Caco-2 (cell line): ENCODE results near the gene RXRA. TPM values are rescaled to one million over a fixed set of nuclear protein-coding genes. Genes with fewer than 3 reads are reported as not detected.

Source experiments
- BruUV-seq: library from RNA; stranded (reverse); fragments of 400-500 nt; replicated peaks from 2 replicates; lab custom pipeline; 2021; lab: Mats Ljungman, UMichigan
- CTCF ChIA-PET: fragments of 300-600 bp; sonication (Branson Sonifier 250); formaldehyde crosslinking; loops from one replicate; lab custom pipeline; 2022; ENCODE audit warnings: antibody characterized with exemption; lab: Charles Lee
- POLR2A ChIA-PET: fragments of 300-600 bp; sonication (Branson Sonifier 250); formaldehyde crosslinking; loops from one replicate; lab custom pipeline; 2022; ENCODE audit warnings: antibody characterized with exemption; lab: Charles Lee
- DNase-seq, 2 experiments: peaks; one replicate each; pipeline versions ENCODE4 v3.0.0 to v3.0.0-alpha.2; 2020 to 2022
- H3K27me3 ChIP-seq: replicated peaks from 2 replicates; pipeline ENCODE4 v1.6.0; 2011; ENCODE audit warnings: low read length; ENCODE audit not compliant: control insufficient read depth, insufficient read depth
- H3K36me3 ChIP-seq: 2 replicates; pipeline ENCODE4 v1.5.1; 2011; ENCODE audit warnings: low read length; ENCODE audit not compliant: control insufficient read depth, insufficient read depth
- H3K4me1 ChIP-seq: fragments of 250-450 bp; sonication (Bioruptor Pico); 2 replicates; pipeline ENCODE4 v1.5.1; 2020; ENCODE audit warnings: mild to moderate bottlenecking
- H3K4me3 ChIP-seq: 2 replicates; pipeline ENCODE4 v1.5.1; 2011; ENCODE audit warnings: low read depth, mild to moderate bottlenecking, control low read depth, low read length
- H3K9me3 ChIP-seq: fragments of 250-450 bp; sonication (Bioruptor Pico); 2 replicates; pipeline ENCODE4 v1.5.1; 2020; ENCODE audit warnings: mild to moderate bottlenecking, moderate library complexity
- H3K27ac Mint-ChIP-seq: one replicate; pipeline ENCODE4 v1.8.0; 2022; ENCODE audit warnings: mixed read lengths; ENCODE audit not compliant: unreplicated experiment
- H3K27me3 Mint-ChIP-seq: one replicate; pipeline ENCODE4 v1.8.0; 2022; ENCODE audit warnings: mixed read lengths; ENCODE audit not compliant: insufficient read depth, unreplicated experiment
- H3K36me3 Mint-ChIP-seq: one replicate; pipeline ENCODE4 v1.8.0; 2022; ENCODE audit warnings: mild to moderate bottlenecking, mixed read lengths; ENCODE audit not compliant: insufficient read depth, unreplicated experiment
- H3K4me1 Mint-ChIP-seq: one replicate; pipeline ENCODE4 v1.8.0; 2022; ENCODE audit warnings: low read depth, mixed read lengths; ENCODE audit not compliant: unreplicated experiment
- H3K4me3 Mint-ChIP-seq: one replicate; pipeline ENCODE4 v1.8.0; 2022; ENCODE audit warnings: mild to moderate bottlenecking, moderate library complexity, mixed read lengths; ENCODE audit not compliant: unreplicated experiment
- H3K9me3 Mint-ChIP-seq: one replicate; pipeline ENCODE4 v1.8.0; 2022; ENCODE audit warnings: mixed read lengths; ENCODE audit not compliant: unreplicated experiment
- CTCF ChIP-seq, 2 experiments: fragments of 200-600 bp in 1 of 2; IDR thresholded peaks; 1 replicate in 1 of 2; 2 replicates in 1 of 2; pipeline versions ENCODE4 v1.5.1 to v1.8.0; 2011 to 2022; ENCODE audit warnings: antibody characterized with exemption in 1 of 2, control low read depth in 1 of 2, inconsistent platforms in 1 of 2, low read depth in 1 of 2, low read length in 1 of 2, mild to moderate bottlenecking in 1 of 2, moderate library complexity in 1 of 2; ENCODE audit not compliant: insufficient read depth in 1 of 2, severe bottlenecking in 1 of 2, unreplicated experiment in 1 of 2
- intact Hi-C: fragments of 100-400 bp; cut with micrococcal nuclease; formaldehyde crosslinking; loops from one replicate; pipeline ENCODE4 v1.10.0; 2022; ENCODE audit not compliant: unreplicated experiment
- total RNA-seq: library from RNA; stranded (reverse); gene quantifications from 2 replicates; pipeline ENCODE4 v1.2.3, GENCODE V29; 2022

Gene RXRA
- total RNA-seq, 1 experiment from 2014 or later: 69.1 TPM

- Mint-ChIP-seq H3K27me3 (no peaks in the 10 kb centered on the region), H3K9me3 (no peaks in the 10 kb centered on the region), H3K4me3 (no peak overlapping the region), H3K4me1 (peaks cover 6% of the 10 kb centered on the region), H3K36me3 (peaks cover 21% of the 10 kb centered on the region), H3K27ac (no peak overlapping the region)
- intact Hi-C loops: no loop called here
- Histone ChIP-seq H3K27me3 (no peaks in the 10 kb centered on the region), H3K4me3 (no peak overlapping the region), H3K36me3 (no peaks in the 10 kb centered on the region), H3K4me1 (no peaks in the 10 kb centered on the region), H3K9me3 (no peaks in the 10 kb centered on the region)
- TF ChIP-seq CTCF (IDR thresholded peaks at IDR 0.05; ENCODE audit: insufficient read depth in 1 of 2, low read depth in 1 of 2, low read length in 1 of 2, severe bottlenecking in 1 of 2, unreplicated experiment in 1 of 2): no peak
- BruUV-seq: no TSS peak
- ChIA-PET POLR2A (no interaction called here), CTCF (no interaction called here)
- DNase-seq: no peak
Observed at GRCh38 chr9:134375011-134375390, 48.7 kb downstream of the RXRA start.

- no peak for DNase-seq
- TF ChIP-seq CTCF (IDR thresholded peaks at IDR 0.05; ENCODE audit: insufficient read depth in 1 of 2, low read depth in 1 of 2, low read length in 1 of 2, severe bottlenecking in 1 of 2, unreplicated experiment in 1 of 2): no peak
- no peaks in the 10 kb centered on the region for H3K27me3 ChIP-seq
- no TSS peak for BruUV-seq
- H3K9me3 ChIP-seq: no peaks in the 10 kb centered on the region
- Mint-ChIP-seq H3K9me3 (no peaks in the 10 kb centered on the region), H3K27ac (no peak overlapping the region), H3K4me1 (peaks cover 6% of the 10 kb centered on the region), H3K27me3 (no peaks in the 10 kb centered on the region), H3K4me3 (no peak overlapping the region), H3K36me3 (peaks cover 15% of the 10 kb centered on the region)
- CTCF ChIA-PET: no interaction called here
- H3K36me3 ChIP-seq: no peaks in the 10 kb centered on the region
- no peak overlapping the region for H3K4me3 ChIP-seq
- POLR2A ChIA-PET: no interaction called here
- intact Hi-C loops: no loop called here
- no peaks in the 10 kb centered on the region for H3K4me1 ChIP-seq
Observed at GRCh38 chr9:134375430-134376385, 49.5 kb downstream of the RXRA start.

- Mint-ChIP-seq H3K36me3 (peaks cover 20% of the 10 kb centered on the region), H3K27ac (no peak overlapping the region), H3K27me3 (no peaks in the 10 kb centered on the region), H3K9me3 (no peaks in the 10 kb centered on the region), H3K4me3 (no peak overlapping the region), H3K4me1 (peaks cover 6% of the 10 kb centered on the region)
- intact Hi-C loops: no loop called here
- H3K27me3 ChIP-seq: no peaks in the 10 kb centered on the region
- H3K36me3 ChIP-seq: no peaks in the 10 kb centered on the region
- ChIA-PET CTCF (no interaction called here), POLR2A (no interaction called here)
- H3K4me1 ChIP-seq: no peaks in the 10 kb centered on the region
- no peak for DNase-seq
- no peaks in the 10 kb centered on the region for H3K9me3 ChIP-seq
- TF ChIP-seq CTCF (IDR thresholded peaks at IDR 0.05; ENCODE audit: insufficient read depth in 1 of 2, low read depth in 1 of 2, low read length in 1 of 2, severe bottlenecking in 1 of 2, unreplicated experiment in 1 of 2): no peak
- H3K4me3 ChIP-seq: no peak overlapping the region
- BruUV-seq: no TSS peak
Observed at GRCh38 chr9:134376386-134377142, 50.3 kb downstream of the RXRA start.
